Hepatocyte (in vitro differentiated cells): ENCODE measurements around the gene FAM50A.

Source experiments
- EZH2 ChIP-seq: fragments of 200-600 bp; sonication (generic); IDR thresholded peaks from 2 replicates; pipeline ENCODE4 v1.6.1; 2016; ENCODE audit warnings: antibody characterized with exemption, mild to moderate bottlenecking, borderline replicate concordance
- TF ChIP-seq, protein P1 (sequence below): fragments of 200-600 bp; sonication (generic); IDR thresholded peaks from 2 replicates; pipeline ENCODE4 v1.5.1; 2016; ENCODE audit warnings: antibody characterized with exemption, mild to moderate bottlenecking; ENCODE audit not compliant: poor library complexity

DNA sequence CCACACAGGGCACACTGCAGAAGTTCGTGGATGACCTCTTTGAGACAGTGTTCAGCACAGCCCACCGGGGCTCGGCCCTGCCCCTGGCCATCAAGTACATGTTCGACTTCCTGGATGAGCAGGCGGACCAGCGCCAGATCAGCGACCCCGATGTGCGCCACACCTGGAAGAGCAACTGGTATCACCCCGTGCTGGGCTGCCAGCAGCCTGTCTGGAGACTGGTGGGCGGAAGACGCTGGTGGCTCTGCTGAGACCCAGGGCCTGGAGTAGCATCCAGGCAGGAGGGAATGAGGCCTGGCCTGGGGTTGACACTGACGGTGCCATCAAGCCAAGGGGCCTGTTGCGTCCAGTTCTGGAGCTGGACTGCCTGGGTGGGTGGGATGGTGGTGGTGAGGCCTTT is 26.5 kb downstream of the FAM50A start:
- TF ChIP-seq, protein P1, sequence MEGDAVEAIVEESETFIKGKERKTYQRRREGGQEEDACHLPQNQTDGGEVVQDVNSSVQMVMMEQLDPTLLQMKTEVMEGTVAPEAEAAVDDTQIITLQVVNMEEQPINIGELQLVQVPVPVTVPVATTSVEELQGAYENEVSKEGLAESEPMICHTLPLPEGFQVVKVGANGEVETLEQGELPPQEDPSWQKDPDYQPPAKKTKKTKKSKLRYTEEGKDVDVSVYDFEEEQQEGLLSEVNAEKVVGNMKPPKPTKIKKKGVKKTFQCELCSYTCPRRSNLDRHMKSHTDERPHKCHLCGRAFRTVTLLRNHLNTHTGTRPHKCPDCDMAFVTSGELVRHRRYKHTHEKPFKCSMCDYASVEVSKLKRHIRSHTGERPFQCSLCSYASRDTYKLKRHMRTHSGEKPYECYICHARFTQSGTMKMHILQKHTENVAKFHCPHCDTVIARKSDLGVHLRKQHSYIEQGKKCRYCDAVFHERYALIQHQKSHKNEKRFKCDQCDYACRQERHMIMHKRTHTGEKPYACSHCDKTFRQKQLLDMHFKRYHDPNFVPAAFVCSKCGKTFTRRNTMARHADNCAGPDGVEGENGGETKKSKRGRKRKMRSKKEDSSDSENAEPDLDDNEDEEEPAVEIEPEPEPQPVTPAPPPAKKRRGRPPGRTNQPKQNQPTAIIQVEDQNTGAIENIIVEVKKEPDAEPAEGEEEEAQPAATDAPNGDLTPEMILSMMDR: no peak
- TF ChIP-seq EZH2: no peak
